GM23338 (cell line): ENCODE results near the gene ADAT3.

ENCODE experiments used
- CTCF ChIP-seq, 2 experiments: fragments of 200-600 bp in 1 of 2; sonication (generic) in 1 of 2; conservative IDR thresholded peaks; 2 replicates each; pipeline versions ENCODE4 v1.5.1 to v1.6.1; 2016 to 2017; ENCODE audit warnings: antibody characterized with exemption in 2 of 2, low read depth in 2 of 2, mild to moderate bottlenecking in 2 of 2, moderate library complexity in 1 of 2
- EZH2 ChIP-seq: fragments of 200-600 bp; sonication (generic); IDR thresholded peaks from one replicate; pipeline ENCODE4 v1.8.0; 2017; ENCODE audit warnings: antibody characterized with exemption, mild to moderate bottlenecking, low read depth; ENCODE audit not compliant: unreplicated experiment
- JUNB ChIP-seq: IDR thresholded peaks from one replicate; pipeline ENCODE4 v1.6.1; 2016; ENCODE audit warnings: antibody characterized with exemption; ENCODE audit not compliant: unreplicated experiment
- POLR2AphosphoS5 ChIP-seq: IDR thresholded peaks from 2 replicates; pipeline ENCODE4 v1.6.1; 2016; ENCODE audit warnings: antibody characterized with exemption, low read depth

GRCh38 chr19:1862424-1863327 is 42.5 kb upstream of the ADAT3 start:
- TF ChIP-seq EZH2 (no peak), CTCF (conservative IDR thresholded peaks at IDR 0.05; ENCODE audit: low read depth in 2 of 2) (no peak), POLR2AphosphoS5 (no peak), JUNB (no peak)
